DOHH2 (cell line): ENCODE measurements around the gene MPPED2.

Experiments used
- EZH2phosphoT487 ChIP-seq: fragments of 200-600 bp; sonication (generic); IDR thresholded peaks from 2 replicates; pipeline ENCODE4 v1.6.1; 2017; ENCODE audit warnings: borderline replicate concordance, mild to moderate bottlenecking, antibody characterized with exemption, low read length, moderate library complexity, mixed read lengths
- TF ChIP-seq, protein P1 (sequence below): fragments of 200-600 bp; sonication (generic); IDR thresholded peaks from one replicate; pipeline ENCODE4 v1.5.1; 2014; ENCODE audit warnings: antibody characterized with exemption, mild to moderate bottlenecking, low read depth, low read length; ENCODE audit not compliant: poor library complexity, severe bottlenecking

DNA sequence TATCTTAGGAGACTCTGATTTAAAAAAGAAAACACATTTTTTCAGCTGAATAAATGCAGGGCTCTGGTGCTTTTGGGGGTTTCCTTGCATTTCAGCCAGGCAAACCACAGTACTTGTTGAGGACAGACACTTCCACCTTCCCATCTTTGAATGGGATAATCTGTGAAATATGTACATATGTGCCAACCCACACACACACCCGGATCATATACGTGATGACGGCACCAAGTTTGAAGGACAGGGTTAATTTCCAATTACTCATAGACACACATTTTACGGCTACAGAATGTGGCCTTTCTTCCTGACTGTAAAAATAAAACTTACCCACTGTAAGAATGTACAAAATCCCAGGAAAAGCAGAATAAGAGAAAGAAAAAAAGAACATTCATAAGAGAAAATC, 104.4 kb downstream of the MPPED2 start:
- TF ChIP-seq, protein P1, sequence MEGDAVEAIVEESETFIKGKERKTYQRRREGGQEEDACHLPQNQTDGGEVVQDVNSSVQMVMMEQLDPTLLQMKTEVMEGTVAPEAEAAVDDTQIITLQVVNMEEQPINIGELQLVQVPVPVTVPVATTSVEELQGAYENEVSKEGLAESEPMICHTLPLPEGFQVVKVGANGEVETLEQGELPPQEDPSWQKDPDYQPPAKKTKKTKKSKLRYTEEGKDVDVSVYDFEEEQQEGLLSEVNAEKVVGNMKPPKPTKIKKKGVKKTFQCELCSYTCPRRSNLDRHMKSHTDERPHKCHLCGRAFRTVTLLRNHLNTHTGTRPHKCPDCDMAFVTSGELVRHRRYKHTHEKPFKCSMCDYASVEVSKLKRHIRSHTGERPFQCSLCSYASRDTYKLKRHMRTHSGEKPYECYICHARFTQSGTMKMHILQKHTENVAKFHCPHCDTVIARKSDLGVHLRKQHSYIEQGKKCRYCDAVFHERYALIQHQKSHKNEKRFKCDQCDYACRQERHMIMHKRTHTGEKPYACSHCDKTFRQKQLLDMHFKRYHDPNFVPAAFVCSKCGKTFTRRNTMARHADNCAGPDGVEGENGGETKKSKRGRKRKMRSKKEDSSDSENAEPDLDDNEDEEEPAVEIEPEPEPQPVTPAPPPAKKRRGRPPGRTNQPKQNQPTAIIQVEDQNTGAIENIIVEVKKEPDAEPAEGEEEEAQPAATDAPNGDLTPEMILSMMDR: no peak
- no peak for TF ChIP-seq EZH2phosphoT487
